ENCODE data around the gene IGF2BP3. TPM values are rescaled to one million over a fixed set of nuclear protein-coding genes. Genes with fewer than 3 reads are reported as not detected.

Gene IGF2BP3
- total RNA-seq, 1 donor: 2.5 TPM

- H3K4me2 ChIP-seq (ENCODE audit: insufficient read depth, low read length): peak overlapping the region; percentile 57
- H2AFZ ChIP-seq (ENCODE audit: low read length): no peak overlapping the region
- peaks cover 2% of the 10 kb centered on the region for H3K9me3 ChIP-seq (ENCODE audit: low read depth, low read length)
- H3K27ac ChIP-seq (ENCODE audit: low read depth, low read length): peak overlapping the region; percentile 89
- H3K36me3 ChIP-seq (ENCODE audit: insufficient read depth, low read length): peaks cover 14% of the 10 kb centered on the region
- H3K79me2 ChIP-seq (ENCODE audit: insufficient read depth, low read length): no peaks in the 10 kb centered on the region
- TF ChIP-seq CTCF (IDR thresholded peaks at IDR 0.05; ENCODE audit: extremely low read depth, low read depth, low read length): no peak
- peak; percentile 88 for DNase-seq (ENCODE audit: insufficient read length, low spot score, missing footprints)
- H3K4me3 ChIP-seq (ENCODE audit: insufficient read depth, low read length): peak overlapping the region; percentile 27
- H3K27me3 ChIP-seq (ENCODE audit: insufficient read depth, low read length): no peaks in the 10 kb centered on the region
- peaks cover 3% of the 10 kb centered on the region for H4K20me1 ChIP-seq (ENCODE audit: insufficient read depth, low read length)
- peaks cover 36% of the 10 kb centered on the region for H3K4me1 ChIP-seq (ENCODE audit: insufficient read depth, low read length)
These were observed 136.5 kb downstream of the IGF2BP3 start for GRCh38 chr7:23333671-23334246.

GRCh38 chr7:23332910-23333612, 137.2 kb downstream of the IGF2BP3 start:
- Histone ChIP-seq H3K36me3 (ENCODE audit: insufficient read depth, low read length) (peaks cover 10% of the 10 kb centered on the region), H2AFZ (ENCODE audit: low read length) (no peak overlapping the region), H3K4me3 (ENCODE audit: insufficient read depth, low read length) (peak overlapping the region; percentile 27), H3K9me3 (ENCODE audit: low read depth, low read length) (peaks cover 2% of the 10 kb centered on the region), H3K79me2 (ENCODE audit: insufficient read depth, low read length) (no peaks in the 10 kb centered on the region), H3K4me1 (ENCODE audit: insufficient read depth, low read length) (peaks cover 36% of the 10 kb centered on the region), H3K4me2 (ENCODE audit: insufficient read depth, low read length) (peak overlapping the region; percentile 57), H3K27ac (ENCODE audit: low read depth, low read length) (peak overlapping the region; percentile 89), H4K20me1 (ENCODE audit: insufficient read depth, low read length) (peaks cover 3% of the 10 kb centered on the region), H3K27me3 (ENCODE audit: insufficient read depth, low read length) (no peaks in the 10 kb centered on the region)
- no peak for TF ChIP-seq CTCF (IDR thresholded peaks at IDR 0.05; ENCODE audit: extremely low read depth, low read depth, low read length)
- peak; percentile 75 for DNase-seq (ENCODE audit: insufficient read length, low spot score, missing footprints)

- TF ChIP-seq CTCF (IDR thresholded peaks at IDR 0.05; ENCODE audit: extremely low read depth, low read depth, low read length): no peak
- H3K79me2 ChIP-seq (ENCODE audit: insufficient read depth, low read length): no peaks in the 10 kb centered on the region
- H3K36me3 ChIP-seq (ENCODE audit: insufficient read depth, low read length): peaks cover 5% of the 10 kb centered on the region
- peaks cover 3% of the 10 kb centered on the region for H4K20me1 ChIP-seq (ENCODE audit: insufficient read depth, low read length)
- H3K4me1 ChIP-seq (ENCODE audit: insufficient read depth, low read length): peaks cover 36% of the 10 kb centered on the region
- H3K4me2 ChIP-seq (ENCODE audit: insufficient read depth, low read length): no peak overlapping the region
- no peaks in the 10 kb centered on the region for H3K27me3 ChIP-seq (ENCODE audit: insufficient read depth, low read length)
- no peaks in the 10 kb centered on the region for H3K9me3 ChIP-seq (ENCODE audit: low read depth, low read length)
- H3K27ac ChIP-seq (ENCODE audit: low read depth, low read length): no peak overlapping the region
- no peak for DNase-seq (ENCODE audit: insufficient read length, low spot score, missing footprints)
- no peak overlapping the region for H2AFZ ChIP-seq (ENCODE audit: low read length)
- H3K4me3 ChIP-seq (ENCODE audit: insufficient read depth, low read length): no peak overlapping the region
These were observed 138.1 kb downstream of the IGF2BP3 start for GRCh38 chr7:23332193-23332592.

GRCh38 chr7:23331132-23331531, 139.2 kb downstream of the IGF2BP3 start:
- no peaks in the 10 kb centered on the region for H3K79me2 ChIP-seq (ENCODE audit: insufficient read depth, low read length)
- peaks cover 3% of the 10 kb centered on the region for H4K20me1 ChIP-seq (ENCODE audit: insufficient read depth, low read length)
- peaks cover 36% of the 10 kb centered on the region for H3K4me1 ChIP-seq (ENCODE audit: insufficient read depth, low read length)
- H3K4me3 ChIP-seq (ENCODE audit: insufficient read depth, low read length): no peak overlapping the region
- H3K27ac ChIP-seq (ENCODE audit: low read depth, low read length): no peak overlapping the region
- H3K4me2 ChIP-seq (ENCODE audit: insufficient read depth, low read length): no peak overlapping the region
- DNase-seq (ENCODE audit: insufficient read length, low spot score, missing footprints): no peak
- peaks cover 5% of the 10 kb centered on the region for H3K36me3 ChIP-seq (ENCODE audit: insufficient read depth, low read length)
- no peak for TF ChIP-seq CTCF (IDR thresholded peaks at IDR 0.05; ENCODE audit: extremely low read depth, low read depth, low read length)
- H2AFZ ChIP-seq (ENCODE audit: low read length): no peak overlapping the region
- no peaks in the 10 kb centered on the region for H3K9me3 ChIP-seq (ENCODE audit: low read depth, low read length)
- no peaks in the 10 kb centered on the region for H3K27me3 ChIP-seq (ENCODE audit: insufficient read depth, low read length)
